ENCODE measurements around the gene PPL.
"Not testable (repeated sequence)": the region's sequence is repeated elsewhere in the genome, so short reads cannot be mapped to it uniquely, and the experiment has no call there.

PPL gene

DNA sequence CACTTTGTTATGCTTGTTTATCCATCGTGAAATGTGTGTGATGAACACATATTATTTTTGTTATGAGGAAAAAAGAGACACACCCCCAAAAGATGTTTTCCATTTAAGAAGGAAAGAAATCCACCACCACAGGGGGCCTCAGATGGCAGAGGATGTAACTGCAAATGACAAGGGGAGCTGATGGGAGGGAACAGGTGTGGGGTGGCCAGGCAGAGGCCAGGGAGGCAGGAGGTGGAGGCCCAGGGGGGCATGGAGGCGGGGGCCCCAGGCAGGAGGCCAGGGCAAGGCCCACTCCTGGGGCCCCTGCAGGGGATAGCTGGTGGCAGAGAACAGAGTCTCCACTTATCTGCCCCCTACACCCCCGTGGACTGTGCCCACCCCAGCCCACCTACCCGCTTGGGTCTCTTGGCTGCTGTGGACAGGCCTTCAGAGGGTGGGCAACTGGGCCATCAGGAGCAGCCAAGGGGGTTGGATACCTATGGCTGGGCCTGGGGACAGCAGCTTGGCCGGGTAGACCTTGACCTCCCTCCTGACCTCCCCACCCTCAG, 28.0 kb downstream of the PPL start:
- DNase-seq = no peak

DNA sequence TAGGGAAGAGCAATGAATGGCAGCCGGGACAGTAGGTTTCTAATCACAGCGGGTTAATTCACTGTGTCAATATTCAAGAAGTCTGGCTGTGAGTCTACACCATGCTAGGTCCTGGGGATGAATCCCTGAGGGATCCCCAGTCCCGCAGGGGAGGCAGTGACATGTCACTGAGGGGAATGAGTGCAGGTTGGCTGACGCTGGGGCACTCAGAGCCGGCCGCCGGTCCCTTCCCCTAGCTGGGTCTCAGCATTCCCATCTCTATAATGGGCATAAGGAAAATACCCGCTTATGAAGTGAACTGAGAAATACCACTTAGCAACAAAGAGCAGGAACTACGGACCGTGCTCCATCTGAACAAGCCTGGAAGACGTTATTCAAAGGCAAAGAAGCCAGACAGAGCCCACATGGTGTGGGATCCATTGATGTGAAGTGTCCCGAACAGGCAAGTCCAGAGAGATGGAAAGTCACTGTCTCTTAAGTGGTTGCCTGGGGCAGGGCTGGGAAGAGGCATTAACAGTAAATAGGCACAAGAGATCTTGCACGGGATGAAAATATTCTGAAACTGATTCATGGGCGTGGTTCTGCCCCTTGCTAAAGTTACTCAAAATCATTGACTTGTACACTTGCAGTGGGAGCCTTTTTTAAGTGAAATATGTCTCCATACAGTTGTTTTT, 31.9 kb downstream of the PPL start:
- no peak for DNase-seq

DNA sequence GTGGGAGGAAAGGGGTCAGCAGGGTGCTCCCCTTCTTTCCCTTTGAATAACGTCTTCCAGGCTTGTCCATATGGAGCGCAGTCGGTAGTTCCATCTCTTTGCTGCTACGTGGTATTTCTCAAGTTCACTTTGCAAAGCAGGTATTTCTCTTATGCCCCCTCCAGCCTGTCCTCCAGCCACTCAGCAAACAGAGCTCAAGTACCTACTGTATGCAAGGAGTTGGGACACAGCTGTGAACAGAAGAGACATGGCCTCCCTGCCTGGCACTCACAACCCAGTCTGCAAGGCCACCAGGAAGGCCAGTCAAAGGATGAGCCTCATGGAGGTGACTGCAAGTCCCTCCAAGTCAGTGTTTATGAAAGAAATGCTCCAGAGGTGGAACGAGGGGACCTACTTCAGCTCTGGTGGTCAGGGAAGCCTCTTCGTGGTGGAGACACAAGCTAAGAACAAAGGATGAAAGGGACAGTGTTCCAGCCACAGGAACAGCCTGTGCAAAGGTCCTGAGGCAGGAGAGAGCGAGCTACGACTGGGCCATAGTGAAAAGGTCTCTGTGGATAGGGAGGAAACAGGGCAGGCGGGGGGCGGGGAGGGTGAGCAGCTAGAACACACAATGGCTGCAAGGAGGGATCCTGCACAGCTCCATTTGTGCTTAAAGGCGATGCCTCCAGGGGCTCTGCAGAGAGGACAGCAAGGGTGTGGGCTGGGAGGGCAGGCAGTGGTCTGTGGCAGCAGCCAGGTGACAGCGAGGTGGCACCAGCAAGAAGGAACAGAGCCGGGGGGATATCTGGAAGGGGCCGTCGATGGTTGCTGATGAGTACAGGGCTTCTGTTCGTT, 32.6 kb downstream of the PPL start:
- DNase-seq = no peak

DNA sequence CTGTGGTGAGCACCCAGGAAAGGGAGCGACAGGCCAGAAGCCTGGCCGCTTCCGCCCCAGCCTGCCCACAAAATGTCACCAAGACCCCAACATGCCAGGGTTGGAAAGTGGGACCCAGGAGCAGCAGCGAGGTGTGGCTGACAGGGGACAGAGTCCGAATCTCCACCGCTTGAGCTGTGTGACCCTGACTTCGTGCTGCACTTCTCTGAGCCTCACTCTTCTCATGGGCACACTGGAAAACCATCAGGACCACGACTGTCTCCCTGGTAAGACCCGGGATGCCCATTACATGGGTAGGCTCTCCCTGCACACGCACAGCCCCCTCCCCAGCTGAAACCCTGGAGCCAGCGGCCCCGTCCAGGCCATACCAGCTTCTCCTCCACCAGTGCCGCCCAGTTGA, 34.9 kb downstream of the PPL start:
- DNase-seq = no peak

DNA sequence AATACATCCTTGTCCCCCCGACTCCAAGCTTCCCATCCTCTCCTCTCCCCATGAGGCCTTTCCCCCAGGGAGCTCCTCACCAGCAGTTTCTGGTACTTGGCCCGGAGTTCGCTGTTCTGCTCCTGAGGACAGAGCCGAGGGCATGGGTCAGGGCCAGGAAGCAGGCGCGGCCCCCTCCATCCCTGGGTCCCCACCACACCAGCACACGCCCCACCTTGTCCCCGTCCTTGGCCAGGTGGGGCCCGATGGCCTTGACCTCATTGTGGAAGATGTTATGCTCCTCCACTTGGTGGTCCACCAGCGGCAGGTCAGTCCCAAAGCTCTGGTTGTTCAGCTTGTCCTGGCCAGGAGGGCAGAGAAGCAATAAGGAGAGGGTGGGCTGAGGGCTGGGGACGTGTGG, 36.2 kb downstream of the PPL start:
- no peak for DNase-seq

DNA sequence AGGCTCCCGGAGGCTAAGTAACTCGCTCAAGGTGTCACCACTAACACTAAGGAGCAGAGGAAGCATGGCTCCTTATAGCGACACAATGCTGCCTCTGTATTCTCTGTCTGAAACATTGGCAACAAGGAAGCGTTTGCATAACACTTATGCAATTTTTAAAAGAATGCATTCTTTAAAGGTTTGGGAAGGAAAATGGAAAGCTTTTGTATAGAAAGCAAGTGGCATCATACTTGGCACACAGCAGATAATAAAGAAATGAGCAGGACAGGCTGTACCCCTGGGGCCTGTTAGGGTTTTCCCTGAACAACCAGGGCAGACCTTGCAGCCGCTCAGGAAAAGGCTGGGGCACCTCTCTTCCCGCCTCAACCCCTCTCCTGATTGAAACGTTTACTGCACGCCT, 36.9 kb downstream of the PPL start:
- DNase-seq = no peak

DNA sequence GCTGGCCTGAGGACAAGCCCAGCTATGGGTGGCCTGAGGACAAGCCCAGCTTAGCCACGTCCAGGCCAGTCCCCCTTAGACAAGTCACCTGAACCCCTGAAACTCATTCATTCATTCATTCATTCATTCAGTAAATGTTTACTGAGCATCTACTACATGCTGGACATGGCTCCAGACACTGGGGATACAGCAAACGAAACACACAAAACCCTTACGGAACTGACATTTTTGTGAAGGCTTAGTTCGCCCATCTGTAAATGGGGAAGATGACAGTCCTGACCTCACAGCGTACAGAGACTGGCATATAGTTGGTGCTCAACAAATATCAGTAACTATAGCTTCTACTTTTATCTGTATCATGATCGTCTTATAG, 37.5 kb downstream of the PPL start:
- no peak for DNase-seq

DNA sequence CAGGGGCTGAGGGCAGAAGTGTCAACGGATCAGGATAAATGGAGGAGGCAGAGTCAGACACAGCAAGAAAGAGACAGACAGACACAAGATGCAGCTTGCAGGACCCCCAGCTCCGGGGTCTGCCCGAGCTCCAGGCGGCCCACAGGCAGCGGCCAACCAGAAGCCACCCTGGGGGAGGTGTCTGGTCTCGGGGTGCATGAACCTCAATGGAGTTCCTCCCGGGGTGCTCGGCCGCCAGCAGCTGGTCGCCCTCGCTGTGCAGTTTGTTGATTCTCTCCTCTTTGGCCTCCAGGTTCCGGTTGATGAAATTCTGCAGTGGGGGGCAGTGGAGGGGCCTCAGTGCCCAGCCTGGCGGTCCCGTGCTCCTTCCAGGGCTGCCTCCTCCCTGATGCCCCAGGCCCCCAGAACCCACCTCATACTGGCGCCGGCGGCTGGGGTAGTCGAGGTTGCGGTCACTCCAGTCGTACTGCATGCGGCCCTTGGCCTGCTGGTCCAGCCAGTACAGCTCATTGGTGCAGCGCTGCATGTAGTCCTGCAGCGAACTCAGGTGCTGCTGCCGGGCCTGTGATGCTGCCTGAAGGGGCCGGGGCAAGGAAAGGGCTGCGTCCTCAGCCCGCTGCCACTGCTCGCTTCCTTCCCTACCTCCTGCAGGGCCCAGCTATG, 38.0 kb downstream of the PPL start:
- no peak for DNase-seq

DNA sequence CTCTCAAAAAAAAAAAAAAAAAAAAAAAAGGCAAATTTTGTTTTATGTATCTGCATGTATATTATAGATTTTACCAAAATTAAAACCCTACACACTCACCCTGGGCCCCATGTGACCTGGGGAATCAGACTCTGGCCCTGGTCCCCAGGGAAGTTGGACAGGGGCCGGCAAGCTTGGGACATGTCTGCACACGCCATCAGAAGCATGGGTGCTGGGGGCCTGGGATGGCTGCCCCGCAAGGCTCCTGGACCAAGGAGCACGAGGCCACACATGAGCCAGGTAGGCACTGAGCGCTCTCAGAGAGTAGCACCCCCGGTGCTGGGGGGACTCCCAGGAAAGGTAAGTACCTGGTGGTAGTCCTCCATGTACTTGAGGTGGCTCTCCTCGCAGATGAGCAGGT, 39.6 kb downstream of the PPL start:
- no peak for DNase-seq

DNA sequence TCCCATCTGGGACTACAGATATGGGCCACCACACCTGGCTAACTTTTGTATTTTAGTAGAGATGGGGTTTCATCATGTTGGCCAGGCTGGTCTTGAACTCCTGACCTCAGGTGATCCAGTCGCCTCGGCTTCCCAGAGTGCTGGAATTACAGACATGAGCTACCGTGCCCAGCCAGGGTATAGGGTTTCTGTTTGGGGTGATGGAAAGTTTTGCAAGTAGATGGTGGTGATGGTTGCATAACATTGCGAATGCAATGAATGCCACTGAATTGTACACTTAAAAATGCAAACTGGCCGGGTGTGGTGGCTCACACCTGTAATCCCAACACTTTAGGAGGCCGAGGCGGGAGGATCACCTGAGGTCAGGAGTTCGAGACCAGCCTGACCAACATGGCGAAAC, 40.2 kb downstream of the PPL start:
- DNase-seq = not testable (repeated sequence)

DNA sequence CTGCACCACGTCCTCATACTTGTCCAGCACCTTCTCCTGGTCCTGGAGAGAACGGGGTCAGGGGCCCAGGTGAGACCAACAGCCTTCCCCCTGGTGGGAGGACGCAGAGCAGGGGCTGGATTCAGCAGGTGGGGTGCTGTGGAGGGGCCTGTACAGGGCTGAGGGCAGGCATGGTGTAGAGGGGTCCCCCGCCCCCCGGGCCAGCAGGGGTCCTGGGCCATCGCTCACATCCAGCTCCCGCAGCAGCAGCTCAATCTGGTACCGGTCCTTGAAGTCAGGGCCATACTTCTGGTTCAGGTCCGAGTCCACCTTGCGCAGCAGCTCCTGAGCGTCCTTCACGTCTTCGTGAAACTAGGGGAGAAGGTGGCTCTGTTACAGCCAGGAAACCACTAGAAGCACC, 41.6 kb downstream of the PPL start:
- DNase-seq = no peak

DNA sequence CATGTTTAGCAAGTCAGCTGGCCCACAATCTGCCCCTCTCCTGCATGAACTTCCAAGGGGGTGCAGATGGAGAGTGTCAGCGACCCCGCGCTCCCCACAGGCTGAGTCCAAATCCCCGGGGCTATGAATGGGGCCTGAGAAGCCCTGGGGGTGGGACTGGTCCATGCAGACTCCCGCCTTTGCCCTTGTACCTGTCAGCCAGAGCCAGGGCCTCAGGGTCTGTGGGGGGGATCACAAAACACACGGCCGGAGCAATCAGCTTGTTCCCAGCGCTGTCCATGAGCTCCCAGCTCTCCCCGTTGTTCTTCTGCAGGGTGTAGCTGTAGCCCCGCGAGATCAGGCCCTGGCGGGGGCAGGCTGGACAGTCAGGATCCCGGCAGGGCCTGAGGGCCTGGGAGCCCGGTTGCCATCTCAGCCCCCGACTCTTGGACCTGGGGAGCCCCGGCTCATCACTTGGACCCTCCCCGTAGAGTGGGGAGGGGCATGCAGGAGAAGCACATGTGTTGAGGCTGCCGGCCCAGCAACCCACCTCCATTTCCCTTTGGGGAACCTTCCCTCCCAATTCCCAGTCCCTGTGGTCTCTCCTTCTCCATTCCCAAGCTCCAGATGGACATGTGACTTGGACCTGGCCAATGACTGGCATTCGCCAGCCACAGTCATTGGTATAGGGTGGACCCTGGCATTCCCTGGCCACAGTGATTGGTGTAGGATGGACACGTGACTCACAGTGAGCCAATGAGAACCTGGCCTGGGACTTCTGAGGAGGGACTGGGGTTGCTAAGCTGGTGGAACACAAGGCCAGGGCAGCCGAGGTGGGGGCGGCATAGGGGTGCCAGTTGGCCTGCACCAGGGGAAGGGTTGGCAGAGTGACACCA, 42.4 kb downstream of the PPL start:
- no peak for DNase-seq

DNA sequence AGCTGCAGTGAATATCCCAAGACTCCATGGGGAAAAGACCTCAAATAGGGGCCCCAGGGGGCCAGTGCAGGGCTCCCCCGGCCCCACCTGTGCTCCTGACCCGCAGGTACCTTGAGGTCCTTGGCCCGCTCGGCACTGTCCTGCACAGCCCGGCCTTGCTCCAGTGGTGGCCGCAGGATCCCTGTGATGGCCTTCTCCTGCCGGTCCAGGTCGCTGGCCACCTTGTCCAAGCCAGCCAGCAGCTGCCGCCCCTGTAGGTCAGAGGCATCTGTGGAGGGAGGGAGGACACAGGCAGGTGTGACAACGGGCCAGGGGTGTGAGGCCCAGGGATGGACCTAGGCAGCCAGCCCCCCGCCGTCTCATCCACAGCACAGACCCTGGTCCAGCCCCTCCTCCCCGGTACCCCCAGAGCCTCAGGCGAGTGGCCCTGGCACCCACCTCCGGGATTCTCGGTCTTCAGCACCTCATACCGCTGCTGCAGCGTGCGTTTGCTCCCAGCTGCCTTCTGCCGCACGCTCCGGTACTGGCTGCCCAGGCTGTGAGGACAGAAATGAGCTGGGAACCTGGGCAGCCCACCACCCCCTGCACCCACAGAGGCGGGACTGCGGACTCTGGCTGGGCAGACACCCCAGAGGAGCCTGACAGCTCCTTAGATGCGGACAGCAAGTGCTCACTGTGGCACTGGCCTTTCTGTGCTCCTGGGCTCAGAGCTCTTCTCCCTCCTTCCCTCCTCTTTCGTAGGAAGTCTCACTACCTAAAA, 43.7 kb downstream of the PPL start:
- DNase-seq = no peak

DNA sequence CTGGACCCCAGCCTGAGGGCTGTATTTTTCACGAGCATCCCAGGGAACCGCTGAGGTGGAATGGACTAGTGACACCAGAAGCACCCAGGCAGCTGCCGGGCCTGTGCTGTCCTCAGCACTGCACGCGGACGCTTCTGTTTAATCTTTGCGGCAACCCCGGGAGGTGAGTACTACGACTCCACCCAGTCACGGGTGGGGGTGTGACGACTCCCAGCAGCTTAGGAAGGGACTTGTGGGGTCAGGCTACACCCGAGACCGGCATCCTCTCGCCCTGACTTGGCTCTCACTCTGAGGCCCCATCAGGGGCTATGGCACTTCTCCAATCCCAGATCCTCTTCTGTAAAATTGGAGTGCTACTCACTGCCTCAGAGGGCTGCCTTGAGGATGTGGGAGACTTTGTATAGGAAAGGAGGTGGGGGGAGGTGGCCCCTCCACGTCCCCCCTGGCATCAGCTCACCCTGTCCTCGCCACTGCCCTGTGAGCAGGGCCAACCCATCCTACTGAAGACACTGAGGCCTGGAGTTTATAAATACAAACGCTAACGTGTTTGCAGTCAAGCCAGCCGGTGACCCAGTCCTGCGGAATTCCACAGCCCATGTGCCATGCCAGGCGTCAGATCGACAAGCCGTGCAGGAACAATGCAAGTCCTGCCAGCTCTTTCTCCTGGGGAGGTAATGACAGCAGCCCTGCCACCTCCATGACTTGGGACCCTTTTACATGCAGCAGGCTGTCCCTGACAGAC, 44.4 kb downstream of the PPL start:
- no peak for DNase-seq

DNA sequence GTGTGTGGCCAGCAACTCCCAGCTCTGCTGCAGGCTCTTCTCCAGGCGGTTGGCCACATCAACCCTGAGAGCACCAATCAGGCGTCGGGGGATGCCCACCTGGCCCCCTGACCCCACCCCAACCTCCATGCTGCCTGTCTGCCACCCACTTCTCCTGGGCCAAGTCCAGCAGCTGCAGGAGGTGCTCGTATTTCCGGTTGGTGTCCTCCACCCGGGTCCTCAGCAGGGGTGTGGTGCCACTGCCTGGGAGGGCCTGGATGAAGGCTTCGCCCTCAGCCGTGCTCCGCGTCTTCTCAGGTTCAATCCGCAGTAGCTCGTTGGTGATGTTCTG, 45.1 kb downstream of the PPL start:
- no peak for DNase-seq

DNA sequence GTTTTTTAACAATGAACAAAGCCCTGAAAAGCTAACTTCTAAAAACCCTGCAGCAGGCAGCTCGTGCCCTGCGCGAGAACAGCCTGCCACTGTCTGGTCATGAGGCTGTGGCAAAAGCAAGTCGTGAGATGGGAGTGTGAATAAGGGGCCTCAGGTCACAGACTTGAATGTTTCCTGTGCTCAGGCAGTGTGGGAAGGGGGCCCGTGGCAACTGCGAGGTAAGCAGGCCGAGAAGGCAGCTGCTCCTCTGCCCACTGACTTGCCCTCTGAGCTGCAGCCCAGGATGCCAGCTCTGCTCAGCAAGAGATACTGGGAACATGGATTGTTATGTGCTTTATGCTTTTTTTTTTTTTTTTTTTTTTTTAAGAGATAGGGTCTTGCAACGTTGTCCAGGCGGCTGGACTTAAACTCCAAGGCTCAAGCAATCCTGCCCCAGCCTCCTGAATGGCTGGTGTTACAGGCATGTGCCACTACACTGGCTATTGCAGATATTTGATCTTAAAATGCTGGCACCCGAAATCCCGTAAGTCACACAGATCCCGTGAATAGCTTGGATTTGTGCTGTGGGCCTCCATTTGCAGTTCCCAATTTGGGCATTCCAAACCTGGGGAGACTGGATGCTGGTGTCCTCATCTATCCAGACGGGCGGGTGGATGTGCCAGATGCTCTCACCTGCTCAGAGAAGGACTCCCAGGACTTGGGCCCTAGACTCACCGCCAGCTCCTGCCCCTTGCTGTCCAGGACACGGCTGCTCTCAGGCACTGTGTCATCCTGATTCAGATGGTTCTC, 45.7 kb downstream of the PPL start:
- no peak for DNase-seq

DNA sequence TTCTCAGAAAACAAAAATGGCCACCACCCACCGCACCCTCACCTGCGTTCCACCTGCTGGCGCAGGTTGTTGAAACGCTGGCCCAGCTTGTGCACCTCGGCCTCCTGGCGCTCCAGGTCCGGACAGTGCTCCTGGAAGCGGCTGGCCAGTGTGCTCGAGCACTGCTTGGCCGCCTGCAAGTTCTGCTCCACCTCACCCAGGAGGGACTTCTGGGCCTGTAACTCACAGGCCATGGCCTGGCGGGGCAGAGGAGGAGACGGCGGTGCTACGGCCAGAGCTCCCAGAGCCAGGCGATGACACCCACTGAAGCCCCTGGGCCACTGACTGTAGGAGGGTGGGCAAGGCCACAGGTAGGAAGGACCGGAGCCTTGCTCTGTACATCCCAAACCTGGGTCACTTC, 46.3 kb downstream of the PPL start:
- DNase-seq = no peak

DNA sequence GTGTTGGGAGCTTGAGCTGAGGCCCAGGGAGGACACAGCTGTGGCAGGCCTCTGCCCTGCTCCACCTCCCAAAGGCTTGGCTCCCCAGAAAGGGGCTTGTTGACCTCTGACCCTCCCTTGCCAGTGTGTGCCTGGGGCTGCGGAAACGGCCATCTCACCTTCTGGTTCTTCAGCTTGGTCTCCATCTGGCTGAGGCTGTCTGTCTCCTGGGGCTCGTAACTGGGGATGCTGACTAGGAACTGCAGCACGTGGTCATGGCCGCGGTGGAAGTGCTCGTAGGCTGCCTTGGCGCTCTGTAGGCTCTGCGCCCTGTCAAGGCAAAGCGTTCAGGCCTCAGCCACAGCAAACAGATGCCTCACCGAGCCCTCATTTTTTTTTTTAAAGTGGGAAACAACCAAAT, 46.9 kb downstream of the PPL start:
- DNase-seq = no peak

DNA sequence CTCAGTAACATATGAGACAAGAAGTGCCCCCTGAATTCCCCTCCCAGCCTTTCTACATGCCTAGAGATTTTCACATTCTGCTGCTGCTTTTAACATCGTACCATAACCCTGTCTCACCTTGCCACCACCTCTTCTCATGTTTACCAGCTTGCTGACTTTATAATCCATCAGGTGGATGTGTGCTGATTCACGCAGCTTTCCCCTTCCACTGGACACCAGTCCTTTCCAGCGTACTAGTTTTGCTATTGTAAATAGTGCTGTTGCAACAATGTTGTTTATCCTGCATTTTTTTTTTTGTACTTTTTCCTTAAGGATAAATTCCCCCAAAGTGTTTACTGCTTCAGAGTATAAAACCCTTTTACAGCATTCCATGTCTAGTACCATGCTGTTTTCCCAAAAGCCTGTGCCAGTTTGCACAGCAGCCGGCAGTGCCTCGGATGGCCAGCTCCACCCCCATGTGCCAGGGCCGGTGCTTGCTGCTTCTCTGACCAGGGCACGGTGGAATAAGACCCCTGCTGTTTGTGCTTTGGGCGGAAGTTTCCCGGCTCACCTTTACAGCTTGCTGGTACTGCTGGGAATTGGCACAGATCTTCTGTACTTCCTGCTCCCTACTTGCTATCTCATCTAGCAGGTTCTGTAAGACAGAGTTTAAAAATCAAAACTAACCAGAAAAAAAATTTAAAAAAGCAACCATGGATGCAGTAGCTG, 48.4 kb downstream of the PPL start:
- no peak for DNase-seq

DNA sequence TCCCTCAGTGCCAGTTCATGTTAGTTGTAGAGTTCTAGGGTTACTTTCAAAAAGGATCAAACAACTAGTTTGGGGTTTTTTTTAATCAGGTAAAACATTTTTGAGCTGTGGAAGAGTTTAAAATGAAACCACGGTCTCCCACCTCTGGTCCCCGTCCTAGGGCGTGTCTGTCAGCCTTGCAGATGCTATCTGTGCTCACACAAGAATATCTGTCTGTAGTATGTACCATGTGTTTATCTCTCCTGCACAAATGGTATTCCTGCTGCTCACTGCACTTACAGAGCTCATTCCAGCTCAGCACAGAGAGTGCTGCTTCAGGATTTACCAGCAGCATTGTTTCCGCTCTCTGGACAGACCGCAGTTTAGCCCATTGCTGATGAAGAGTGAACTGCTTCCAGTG, 50.8 kb downstream of the PPL start:
- no peak for DNase-seq
